ENCODE results near the gene MPP3. TPM values are rescaled to one million over a fixed set of nuclear protein-coding genes. Genes with fewer than 3 reads are reported as not detected.

The MPP3 gene
- total RNA-seq, 1 experiment from 2014 or later, result 19.5 TPM

DNA sequence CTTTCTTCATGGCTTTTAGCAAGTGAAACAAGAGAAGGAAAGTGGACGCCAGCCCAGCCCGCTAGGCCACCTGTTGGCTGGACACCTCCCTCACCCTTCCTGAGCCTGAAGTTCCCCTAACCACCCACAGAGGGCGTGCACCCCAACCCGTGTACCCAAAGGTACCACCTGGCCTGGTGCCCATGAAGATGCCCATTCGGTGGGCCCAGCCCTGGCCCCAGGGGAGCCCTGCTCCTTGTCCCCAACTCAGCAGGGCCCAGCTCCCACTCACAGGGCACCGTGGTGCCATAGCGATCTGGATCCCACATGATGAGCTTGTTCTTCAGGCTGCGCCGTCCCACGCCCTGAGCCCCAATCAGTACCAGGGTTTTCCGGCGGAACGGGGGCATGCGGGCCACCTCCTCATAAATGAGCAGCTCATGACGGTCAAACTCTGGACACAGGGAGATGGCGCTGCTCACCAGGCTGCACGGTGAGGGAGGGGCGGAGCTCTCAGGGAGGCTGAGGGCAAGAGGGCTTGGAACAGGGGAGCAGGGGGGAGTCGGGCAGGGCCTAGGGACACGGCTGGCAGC is 47.6 kb upstream of the MPP3 start:
- DNase-seq (ENCODE audit: low read depth, low spot score) (peak; percentile 22), ATAC-seq (peak; percentile 68)
- Histone ChIP-seq H3K9me3 (ENCODE audit: control insufficient read depth in 1 of 2, insufficient read depth in 1 of 2, low read depth in 1 of 2, low read length in 2 of 2) (no peaks in the 10 kb centered on the region), H3K4me2 (ENCODE audit: low read length) (no peak overlapping the region), H4K20me1 (ENCODE audit: insufficient read depth) (no peaks in the 10 kb centered on the region), H3K4me3 (replicated peaks in 1 of 2; ENCODE audit: low read depth in 1 of 2, low read length in 2 of 2) (no peak overlapping the region), H2AFZ (ENCODE audit: low read depth, low read length, poor library complexity, severe bottlenecking) (no peak overlapping the region), H3K79me2 (ENCODE audit: insufficient read depth, low read length) (no peaks in the 10 kb centered on the region), H3K9me2 (ENCODE audit: insufficient read depth) (no peaks in the 10 kb centered on the region), H3K36me3 (ENCODE audit: control insufficient read depth in 1 of 2, insufficient read depth in 2 of 2, low read length in 2 of 2) (no peaks in the 10 kb centered on the region), H3K27me3 (ENCODE audit: insufficient read depth, low read length) (no peaks in the 10 kb centered on the region), H3K9ac (ENCODE audit: low read length) (no peak overlapping the region), H3K27ac (ENCODE audit: low read depth, low read length) (no peak overlapping the region), H3K4me1 (ENCODE audit: control insufficient read depth in 1 of 2, insufficient read depth in 2 of 2, low read length in 2 of 2) (peaks cover 0 to 9% of the 10 kb centered on the region in 2 experiments; a peak in 2 of 4 replicates)
- POLR2A ChIA-PET, result no interaction called here
- BruUV-seq (replicated peaks), result no TSS peak
- RAD21 ChIA-PET (ENCODE audit: low non-redundant PET in 1 of 2, low total read pairs in 2 of 2, uncharacterized antibody in 2 of 2, unreplicated experiment in 2 of 2), result no interaction called here
- TF ChIP-seq, protein P1, sequence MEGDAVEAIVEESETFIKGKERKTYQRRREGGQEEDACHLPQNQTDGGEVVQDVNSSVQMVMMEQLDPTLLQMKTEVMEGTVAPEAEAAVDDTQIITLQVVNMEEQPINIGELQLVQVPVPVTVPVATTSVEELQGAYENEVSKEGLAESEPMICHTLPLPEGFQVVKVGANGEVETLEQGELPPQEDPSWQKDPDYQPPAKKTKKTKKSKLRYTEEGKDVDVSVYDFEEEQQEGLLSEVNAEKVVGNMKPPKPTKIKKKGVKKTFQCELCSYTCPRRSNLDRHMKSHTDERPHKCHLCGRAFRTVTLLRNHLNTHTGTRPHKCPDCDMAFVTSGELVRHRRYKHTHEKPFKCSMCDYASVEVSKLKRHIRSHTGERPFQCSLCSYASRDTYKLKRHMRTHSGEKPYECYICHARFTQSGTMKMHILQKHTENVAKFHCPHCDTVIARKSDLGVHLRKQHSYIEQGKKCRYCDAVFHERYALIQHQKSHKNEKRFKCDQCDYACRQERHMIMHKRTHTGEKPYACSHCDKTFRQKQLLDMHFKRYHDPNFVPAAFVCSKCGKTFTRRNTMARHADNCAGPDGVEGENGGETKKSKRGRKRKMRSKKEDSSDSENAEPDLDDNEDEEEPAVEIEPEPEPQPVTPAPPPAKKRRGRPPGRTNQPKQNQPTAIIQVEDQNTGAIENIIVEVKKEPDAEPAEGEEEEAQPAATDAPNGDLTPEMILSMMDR (IDR thresholded peaks at IDR 0.05 in 2 of 3, conservative IDR thresholded peaks at IDR 0.05 in 1 of 3; ENCODE audit: borderline replicate concordance in 1 of 3, insufficient read depth in 1 of 3, low read depth in 2 of 3, low read length in 2 of 3), result peak; percentile 71 to 95 (median 85); a peak in 5 of 6 replicates
- TF ChIP-seq EGR1 (IDR thresholded peaks at IDR 0.05; ENCODE audit: low read depth) (no peak), RAD21 (IDR thresholded peaks at IDR 0.05; ENCODE audit: low read depth) (peak; percentile 38; the same call in 1 of the 2 replicates), ZNF274 (IDR thresholded peaks at IDR 0.05; ENCODE audit: low read depth, low read length) (no peak), CEBPB (IDR thresholded peaks at IDR 0.05; ENCODE audit: low read depth) (no peak), MAX (IDR thresholded peaks at IDR 0.05) (no peak)
- CTCF ChIA-PET, result interaction anchor here (1.1 to 1.6 kb wide), 9 partner anchors 8 to 161 kb away, joined by 3 to 10 read pairs (median 4); partner anchors contain the start of gene CD300LG
- intact Hi-C loops (cut with micrococcal nuclease), result no loop called here
